ENCODE measurements around the gene RTN4RL2. TPM values are rescaled to one million over a fixed set of nuclear protein-coding genes. Genes with fewer than 3 reads are reported as not detected.

The RTN4RL2 gene
- total and polyA plus RNA-seq, 2 donors (not counting 3 experiments of a cell fraction or from before 2014, with no cell fraction given): 0.35 to 1.3 TPM

GRCh38 chr11:57515332-57516060, 55.2 kb downstream of the RTN4RL2 start, which contains the start of gene SLC43A1:
Gene SLC43A1 (minus strand): TSS chr11:57515702. CDS start chr11:57514111, 1,591 bp downstream.
- Histone ChIP-seq H3K9me3 (replicated peaks; ENCODE audit: control insufficient read depth, insufficient read depth, low read length) (no peaks in the 10 kb centered on the region), H3K4me3 (replicated peaks in 1 of 3; ENCODE audit: insufficient read depth in 1 of 3, low read depth in 1 of 3, low read length in 3 of 3) (peak within 1 kb of the TSS; percentile 64 to 79 (median 68)), H3K27ac (ENCODE audit: insufficient read depth, low read depth, low read length) (no peak within 1 kb of the TSS), H3K27me3 (ENCODE audit: control insufficient read depth in 2 of 2, insufficient read depth in 2 of 2, low read length in 2 of 2) (no peaks in the 10 kb centered on the region), H2AFZ (ENCODE audit: low read depth, low read length) (peak within 1 kb of the TSS; percentile 94), H3K4me2 (ENCODE audit: insufficient read depth, low read length) (peak within 1 kb of the TSS; percentile 88), H4K20me1 (replicated peaks; ENCODE audit: control insufficient read depth, extremely low read depth, insufficient read depth, low read length) (no peaks in the 10 kb centered on the region), H3K36me3 (ENCODE audit: control insufficient read depth in 2 of 2, extremely low read depth in 1 of 2, insufficient read depth in 2 of 2, low read length in 2 of 2) (no peaks in the 10 kb centered on the region), H3K4me1 (ENCODE audit: control insufficient read depth, extremely low read depth, insufficient read depth, low read length) (peaks cover 9% of the 10 kb centered on the region), H3K9ac (replicated peaks; ENCODE audit: extremely low read depth, insufficient read depth, low read length) (peak within 1 kb of the TSS; percentile 62), H3K9me1 (replicated peaks; ENCODE audit: control insufficient read depth, extremely low read depth, insufficient read depth, low read length) (no peaks in the 10 kb centered on the region), H3K79me2 (ENCODE audit: control insufficient read depth, insufficient read depth, low read length) (no peaks in the 10 kb centered on the region)
- dilution Hi-C loops (cut with MboI; ENCODE audit: extremely low pct_ligation_motif_present, low sequenced_read_pairs) (no loop called here), intact Hi-C loops (cut with micrococcal nuclease) (loop anchor here (1.0 kb wide), 2 partner anchors 12 to 16 kb away; no protein-coding TSS in a partner anchor)
- TF ChIP-seq MAX (IDR thresholded peaks at IDR 0.05; ENCODE audit: insufficient read depth, insufficient read length): peak; percentile 77
- no peak for TF ChIP-seq GATA2 (IDR thresholded peaks at IDR 0.05; ENCODE audit: insufficient read depth, insufficient read length, low read depth, low read length)
- no peak for TF ChIP-seq MYC (IDR thresholded peaks at IDR 0.05; ENCODE audit: low read depth, low read length)
- TF ChIP-seq JUN (IDR thresholded peaks at IDR 0.05; ENCODE audit: borderline replicate concordance, insufficient read depth, insufficient read length, low read depth): no peak
- TF ChIP-seq POLR2A (IDR thresholded peaks at IDR 0.05; ENCODE audit: low read depth, low read length): peak; percentile 25
- TF ChIP-seq FOS (IDR thresholded peaks at IDR 0.05; ENCODE audit: borderline replicate concordance, insufficient read depth, low read length): no peak
- TF ChIP-seq EZH2 (IDR thresholded peaks at IDR 0.05; ENCODE audit: borderline replicate concordance, low read depth, low read length, severe bottlenecking): no peak
- no peak for TF ChIP-seq POLR2AphosphoS5 (IDR thresholded peaks at IDR 0.05; ENCODE audit: insufficient read depth, low read depth, low read length)
- no peak for TF ChIP-seq CTCF (IDR thresholded peaks at IDR 0.05; ENCODE audit: extremely low read depth in 1 of 2, insufficient read depth in 1 of 2, low read depth in 1 of 2, low read length in 2 of 2)
- POLR2A ChIA-PET: no interaction called here
- no TSS peak for BruUV-seq (replicated peaks)
- FAIRE-seq: peak; percentile 85
- CTCF ChIA-PET: interaction anchor here (0.9 to 9.0 kb wide), 8 partner anchors 11 to 129 kb away, joined by 3 to 166 read pairs (median 10); partner anchors contain the start of genes RTN4RL2 and TIMM10
- peak; percentile 69 for DNase-seq (ENCODE audit: low read depth, low spot score)

Data from endothelial cell of umbilical vein (primary cell).